MCF 10A (cell line): ENCODE data around the gene CCNK. TPM values are rescaled to one million over a fixed set of nuclear protein-coding genes. Genes with fewer than 3 reads are reported as not detected.

ENCODE experiments used
- BruUV-seq: library from RNA; stranded (reverse); fragments of 400-500 nt; replicated peaks from 2 replicates; lab custom pipeline; 2021; lab: Mats Ljungman, UMichigan
- CTCF ChIA-PET: fragments of 300-600 bp; sonication (Branson Sonifier 250); formaldehyde crosslinking; extraction: SDS; loops from one replicate; lab custom pipeline; 2021; ENCODE audit warnings: antibody characterized with exemption, inconsistent platforms; lab: Yijun Ruan, JAX
- POLR2A ChIA-PET: fragments of 300-600, 350-650 bp; sonication (Branson Sonifier 250); formaldehyde crosslinking; extraction: SDS; loops from one replicate; lab custom pipeline; 2020; ENCODE audit warnings: antibody characterized with exemption, inconsistent platforms; lab: Yijun Ruan, JAX
- DNase-seq: peaks from one replicate; pipeline ENCODE4 v3.0.0-alpha.2; 2018; ENCODE audit not compliant: unreplicated experiment
- H3K27ac Mint-ChIP-seq: one replicate; pipeline ENCODE4 v1.8.0; 2022; ENCODE audit warnings: mild to moderate bottlenecking, low read depth, mixed read lengths; ENCODE audit not compliant: unreplicated experiment
- H3K27me3 Mint-ChIP-seq: one replicate; pipeline ENCODE4 v1.8.0; 2022; ENCODE audit warnings: mixed read lengths; ENCODE audit not compliant: insufficient read depth, unreplicated experiment
- H3K36me3 Mint-ChIP-seq: one replicate; pipeline ENCODE4 v1.8.0; 2022; ENCODE audit warnings: mild to moderate bottlenecking, moderate library complexity, mixed read lengths; ENCODE audit not compliant: insufficient read depth, unreplicated experiment
- H3K4me1 Mint-ChIP-seq: one replicate; pipeline ENCODE4 v1.8.0; 2022; ENCODE audit warnings: mixed read lengths; ENCODE audit not compliant: insufficient read depth, unreplicated experiment
- H3K4me3 Mint-ChIP-seq: one replicate; pipeline ENCODE4 v1.8.0; 2022; ENCODE audit warnings: mild to moderate bottlenecking, moderate library complexity, mixed read lengths; ENCODE audit not compliant: unreplicated experiment
- H3K9me3 Mint-ChIP-seq: one replicate; pipeline ENCODE4 v1.8.0; 2022; ENCODE audit warnings: mixed read lengths; ENCODE audit not compliant: unreplicated experiment
- intact Hi-C: fragments of 100-400 bp; cut with micrococcal nuclease; formaldehyde crosslinking; loops from 2 replicates; pipeline ENCODE4 v1.14.1; 2022
- total RNA-seq: library from RNA; stranded (reverse); gene quantifications from 2 replicates; pipeline ENCODE4 v1.2.3, GENCODE V29; 2022
- TF ChIP-seq, protein P1 (sequence below): fragments of 200-600 bp; IDR thresholded peaks from one replicate; pipeline ENCODE4 v1.8.0; 2022; ENCODE audit warnings: antibody characterized with exemption, mild to moderate bottlenecking; ENCODE audit not compliant: unreplicated experiment

The CCNK gene
- total RNA-seq, 1 experiment from 2014 or later, result 70.4 TPM

DNA sequence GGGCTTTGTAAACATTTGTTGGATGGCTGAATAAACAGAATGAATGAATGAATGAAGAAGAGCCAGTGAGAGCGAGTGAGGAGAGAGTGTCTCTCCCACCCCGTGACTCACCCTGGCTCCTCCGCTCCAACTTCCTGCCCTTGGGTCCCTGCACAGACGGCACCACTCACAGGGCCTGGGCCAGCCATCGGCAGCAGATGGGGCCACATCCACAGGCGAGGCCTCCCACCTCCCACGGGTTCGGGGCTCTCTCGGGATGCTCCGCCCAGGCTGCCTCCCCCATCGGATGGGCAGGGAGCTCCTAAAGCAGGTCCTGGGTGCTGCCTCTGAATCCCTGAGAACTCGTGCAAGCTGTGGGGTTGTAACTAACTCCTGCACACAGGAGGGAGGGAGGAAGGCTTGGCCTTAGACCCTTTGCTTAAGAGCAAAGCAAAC lies 41.3 kb downstream of the CCNK start:
- ChIA-PET CTCF (interaction anchor here (0.9 to 4.3 kb wide), 4 partner anchors 106 to 110 kb away, joined by 3 to 22 read pairs (median 6); no protein-coding TSS in a partner anchor), POLR2A (no interaction called here)
- Mint-ChIP-seq H3K27ac (no peak overlapping the region), H3K36me3 (no peaks in the 10 kb centered on the region), H3K4me3 (no peak overlapping the region), H3K9me3 (no peaks in the 10 kb centered on the region), H3K4me1 (peaks cover 16% of the 10 kb centered on the region), H3K27me3 (no peaks in the 10 kb centered on the region)
- intact Hi-C loops, result no loop called here
- TF ChIP-seq, protein P1, sequence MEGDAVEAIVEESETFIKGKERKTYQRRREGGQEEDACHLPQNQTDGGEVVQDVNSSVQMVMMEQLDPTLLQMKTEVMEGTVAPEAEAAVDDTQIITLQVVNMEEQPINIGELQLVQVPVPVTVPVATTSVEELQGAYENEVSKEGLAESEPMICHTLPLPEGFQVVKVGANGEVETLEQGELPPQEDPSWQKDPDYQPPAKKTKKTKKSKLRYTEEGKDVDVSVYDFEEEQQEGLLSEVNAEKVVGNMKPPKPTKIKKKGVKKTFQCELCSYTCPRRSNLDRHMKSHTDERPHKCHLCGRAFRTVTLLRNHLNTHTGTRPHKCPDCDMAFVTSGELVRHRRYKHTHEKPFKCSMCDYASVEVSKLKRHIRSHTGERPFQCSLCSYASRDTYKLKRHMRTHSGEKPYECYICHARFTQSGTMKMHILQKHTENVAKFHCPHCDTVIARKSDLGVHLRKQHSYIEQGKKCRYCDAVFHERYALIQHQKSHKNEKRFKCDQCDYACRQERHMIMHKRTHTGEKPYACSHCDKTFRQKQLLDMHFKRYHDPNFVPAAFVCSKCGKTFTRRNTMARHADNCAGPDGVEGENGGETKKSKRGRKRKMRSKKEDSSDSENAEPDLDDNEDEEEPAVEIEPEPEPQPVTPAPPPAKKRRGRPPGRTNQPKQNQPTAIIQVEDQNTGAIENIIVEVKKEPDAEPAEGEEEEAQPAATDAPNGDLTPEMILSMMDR, result no peak
- no TSS peak for BruUV-seq
- DNase-seq, result no peak

DNA sequence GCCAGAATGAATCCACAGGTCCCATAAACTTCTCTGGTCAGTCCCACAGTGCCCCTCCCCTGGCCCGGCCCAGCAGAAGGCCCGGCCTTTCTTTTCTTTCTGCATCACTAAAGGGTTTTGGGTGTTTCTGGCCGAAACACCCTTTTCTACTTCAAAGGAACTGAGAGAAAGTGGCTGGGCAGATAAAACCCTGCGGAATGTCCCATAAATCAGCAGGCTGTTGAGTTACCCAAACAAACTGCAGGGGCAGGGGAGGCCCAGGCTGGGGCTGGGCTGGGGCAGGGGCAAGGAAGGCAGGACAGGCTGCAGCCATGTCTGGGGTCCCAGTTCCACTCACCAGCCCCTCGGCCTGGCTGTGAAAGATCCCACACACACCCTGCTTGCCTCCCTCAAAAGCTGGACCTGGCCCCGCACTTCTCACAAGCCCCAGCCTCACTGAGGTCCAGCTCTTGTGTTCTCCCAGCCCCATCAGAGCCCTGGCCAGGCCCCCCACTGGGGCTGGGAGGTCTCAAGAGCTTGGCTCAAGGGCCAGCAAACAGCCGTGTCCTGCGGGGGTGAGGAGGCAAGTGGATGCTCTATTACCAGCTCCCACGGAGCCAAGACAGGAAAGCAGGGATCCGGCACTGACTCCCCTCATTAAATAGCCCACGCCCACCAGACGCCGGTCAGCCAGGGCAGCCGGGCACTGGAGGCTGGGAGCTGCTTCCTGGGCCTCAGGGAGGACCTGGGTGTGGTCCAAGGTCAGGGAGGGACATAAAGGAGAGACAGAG lies 41.9 kb downstream of the CCNK start:
- TF ChIP-seq, protein P1, result no peak
- no peak for DNase-seq
- POLR2A ChIA-PET, result no interaction called here
- H3K27me3 Mint-ChIP-seq, result no peaks in the 10 kb centered on the region
- peaks cover 16% of the 10 kb centered on the region for H3K4me1 Mint-ChIP-seq
- no peak overlapping the region for H3K4me3 Mint-ChIP-seq
- CTCF ChIA-PET, result interaction anchor here (0.6 to 4.3 kb wide), 5 partner anchors 64 to 367 kb away, joined by 3 to 22 read pairs (median 3); no protein-coding TSS in a partner anchor
- H3K9me3 Mint-ChIP-seq, result no peaks in the 10 kb centered on the region
- no TSS peak for BruUV-seq
- intact Hi-C loops, result no loop called here
- H3K27ac Mint-ChIP-seq, result no peak overlapping the region
- no peaks in the 10 kb centered on the region for H3K36me3 Mint-ChIP-seq

DNA sequence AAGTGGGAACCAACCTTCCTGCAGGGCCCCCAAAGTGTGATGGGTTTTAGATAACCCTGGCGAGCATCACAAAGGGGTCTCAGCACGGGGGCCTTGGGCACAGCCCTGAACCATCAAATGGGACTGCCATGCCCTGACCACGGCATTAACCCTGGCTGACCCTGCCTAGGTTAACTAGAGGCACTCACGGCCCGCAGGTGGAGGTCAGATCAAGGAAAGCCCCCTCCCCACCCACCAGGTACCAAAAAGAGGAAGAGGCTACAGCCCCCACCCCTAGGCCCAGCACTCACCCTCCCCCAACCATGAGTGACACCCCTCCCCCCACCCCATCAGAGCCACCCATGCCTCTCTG lies 42.5 kb downstream of the CCNK start:
- no peaks in the 10 kb centered on the region for H3K36me3 Mint-ChIP-seq
- no peaks in the 10 kb centered on the region for H3K9me3 Mint-ChIP-seq
- no peaks in the 10 kb centered on the region for H3K27me3 Mint-ChIP-seq
- no peak for DNase-seq
- H3K27ac Mint-ChIP-seq, result no peak overlapping the region
- TF ChIP-seq, protein P1, result no peak
- BruUV-seq, result no TSS peak
- peaks cover 16% of the 10 kb centered on the region for H3K4me1 Mint-ChIP-seq
- no peak overlapping the region for H3K4me3 Mint-ChIP-seq
- ChIA-PET POLR2A (interaction anchor here (0.8 kb wide), 1 partner anchor 81 kb away, joined by 3 read pairs; no protein-coding TSS in a partner anchor), CTCF (interaction anchor here (0.6 to 4.3 kb wide), 4 partner anchors 64 to 366 kb away, joined by 3 to 22 read pairs (median 4); no protein-coding TSS in a partner anchor)
- intact Hi-C loops, result no loop called here

DNA sequence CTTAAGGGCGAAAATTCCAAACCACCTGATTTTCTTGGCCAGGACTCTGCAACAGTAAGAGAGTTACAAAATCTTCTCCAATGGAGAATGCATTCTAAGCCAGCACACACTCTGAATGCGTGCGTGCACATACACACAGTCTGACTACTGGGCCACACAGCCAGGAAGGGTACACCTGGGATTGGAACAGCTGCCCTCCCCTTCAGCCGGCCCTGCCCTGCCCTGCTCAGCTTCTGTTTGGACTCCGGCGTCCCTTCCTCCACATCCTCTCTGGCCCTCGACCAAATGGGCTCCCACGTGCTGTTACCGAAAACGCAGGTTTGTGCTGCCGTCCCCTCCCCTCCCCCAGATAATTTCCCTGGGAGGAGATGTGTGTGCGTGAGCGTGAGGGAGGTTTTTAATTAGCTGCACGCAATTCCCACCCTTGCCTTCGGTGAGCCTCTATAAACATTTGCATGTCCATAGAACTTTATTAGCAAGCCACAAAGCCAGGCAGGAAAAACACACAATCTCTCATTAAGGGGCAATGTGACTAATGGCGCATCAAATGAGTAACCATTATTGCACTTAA lies 43.0 kb downstream of the CCNK start:
- POLR2A ChIA-PET, result interaction anchor here (0.8 kb wide), 1 partner anchor 81 kb away, joined by 3 read pairs; no protein-coding TSS in a partner anchor
- intact Hi-C loops, result no loop called here
- Mint-ChIP-seq H3K9me3 (no peaks in the 10 kb centered on the region), H3K27ac (no peak overlapping the region), H3K36me3 (no peaks in the 10 kb centered on the region), H3K27me3 (no peaks in the 10 kb centered on the region), H3K4me1 (peaks cover 16% of the 10 kb centered on the region), H3K4me3 (no peak overlapping the region)
- TF ChIP-seq, protein P1, result no peak
- no TSS peak for BruUV-seq
- CTCF ChIA-PET, result interaction anchor here (0.6 to 4.3 kb wide), 9 partner anchors 28 to 366 kb away, joined by 3 to 22 read pairs (median 3); no protein-coding TSS in a partner anchor
- DNase-seq, result no peak
